NCI-H2081 (cell line): ENCODE measurements around the gene SYK.

Source experiments
- DNase-seq, 2 experiments: peaks; one replicate each; lab custom pipeline; 2025; lab: John Stamatoyannopoulos, UW

Gene SYK

GRCh38 chr9:90946982-90947381, 145.4 kb downstream of the SYK start:
- DNase-seq: no peak
